Effector memory CD8-positive, alpha-beta T cell (primary cell): Measurements from ENCODE around the gene ARSG.
A peak's percentile ranks its signal among the peaks of the same experiment; 100 is the strongest.

ENCODE experiments used
- ATAC-seq: fragments of 150-1000 bp; cut with Tn5 transposase; replicated peaks from 2 replicates; pipeline ENCODE4 v1.10.0; 2021; ENCODE audit warnings: mild to moderate bottlenecking, moderate library complexity
- DNase-seq, 3 experiments: peaks; one replicate each; pipeline ENCODE4 v3.0.0; 2021
- H3K27ac Mint-ChIP-seq, 2 donors: one replicate each; pipeline ENCODE4 v1.8.0; 2022; ENCODE audit warnings: mild to moderate bottlenecking in 2 of 2, mixed read lengths in 2 of 2, moderate library complexity in 2 of 2
- H3K27me3 Mint-ChIP-seq, 2 donors: one replicate each; pipeline ENCODE4 v1.8.0; 2022; ENCODE audit warnings: mixed read lengths in 2 of 2
- H3K36me3 Mint-ChIP-seq: one replicate; pipeline ENCODE4 v1.8.0; 2022; ENCODE audit warnings: mild to moderate bottlenecking, moderate library complexity, mixed read lengths; ENCODE audit not compliant: insufficient read depth
- H3K4me1 Mint-ChIP-seq, 2 donors: one replicate each; pipeline ENCODE4 v1.8.0; 2022; ENCODE audit warnings: low read depth in 2 of 2, mixed read lengths in 2 of 2
- H3K4me3 Mint-ChIP-seq, 2 donors: one replicate each; pipeline ENCODE4 v1.8.0; 2022; ENCODE audit warnings: mild to moderate bottlenecking in 2 of 2, mixed read lengths in 2 of 2, moderate library complexity in 2 of 2
- H3K9me3 Mint-ChIP-seq, 2 donors: one replicate each; pipeline ENCODE4 v1.8.0; 2022; ENCODE audit warnings: mixed read lengths in 2 of 2

The ARSG gene

DNA sequence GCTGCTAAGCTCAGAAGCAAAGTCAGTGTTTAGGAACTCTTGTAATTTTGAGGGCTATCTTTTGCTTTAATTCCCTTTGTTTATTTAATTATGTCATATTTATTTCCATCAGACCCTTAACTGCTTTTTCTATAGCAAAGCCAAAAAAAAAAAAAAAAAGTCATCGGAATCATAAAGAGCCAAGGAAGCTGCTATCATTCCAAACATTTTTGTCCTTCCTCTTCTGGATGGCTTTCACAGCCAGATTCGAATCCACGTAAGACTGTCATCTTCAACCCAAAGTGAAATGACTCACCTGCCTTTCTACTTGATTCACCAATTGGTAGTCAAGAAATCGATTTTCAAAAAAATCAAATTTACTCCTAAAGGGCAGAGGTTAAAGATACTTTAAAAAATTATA lies 127.6 kb downstream of the ARSG start:
- DNase-seq (no peak), ATAC-seq (no peak)
- H3K27ac Mint-ChIP-seq, result no peak overlapping the region
- no peak overlapping the region for H3K4me3 Mint-ChIP-seq
- peaks cover 15 to 18% of the 10 kb centered on the region in 2 donors for H3K4me1 Mint-ChIP-seq
- H3K9me3 Mint-ChIP-seq, result no peaks in the 10 kb centered on the region
- peaks cover 14% of the 10 kb centered on the region for H3K36me3 Mint-ChIP-seq
- no peaks in the 10 kb centered on the region for H3K27me3 Mint-ChIP-seq

DNA sequence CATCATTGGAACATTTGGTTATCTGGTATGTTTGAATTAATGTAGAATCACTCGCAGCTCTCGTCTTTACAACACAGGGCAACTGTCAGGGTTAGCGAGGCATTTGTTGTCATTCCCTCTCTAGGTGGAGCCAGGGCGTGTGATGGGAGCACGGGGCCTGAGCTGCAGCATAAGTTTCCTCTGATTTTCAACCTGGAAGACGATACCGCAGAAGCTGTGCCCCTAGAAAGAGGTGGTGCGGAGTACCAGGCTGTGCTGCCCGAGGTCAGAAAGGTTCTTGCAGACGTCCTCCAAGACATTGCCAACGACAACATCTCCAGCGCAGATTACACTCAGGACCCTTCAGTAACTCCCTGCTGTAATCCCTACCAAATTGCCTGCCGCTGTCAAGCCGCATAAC lies 128.8 kb downstream of the ARSG start:
- Mint-ChIP-seq H3K4me3 (no peak overlapping the region), H3K9me3 (no peaks in the 10 kb centered on the region)

DNA sequence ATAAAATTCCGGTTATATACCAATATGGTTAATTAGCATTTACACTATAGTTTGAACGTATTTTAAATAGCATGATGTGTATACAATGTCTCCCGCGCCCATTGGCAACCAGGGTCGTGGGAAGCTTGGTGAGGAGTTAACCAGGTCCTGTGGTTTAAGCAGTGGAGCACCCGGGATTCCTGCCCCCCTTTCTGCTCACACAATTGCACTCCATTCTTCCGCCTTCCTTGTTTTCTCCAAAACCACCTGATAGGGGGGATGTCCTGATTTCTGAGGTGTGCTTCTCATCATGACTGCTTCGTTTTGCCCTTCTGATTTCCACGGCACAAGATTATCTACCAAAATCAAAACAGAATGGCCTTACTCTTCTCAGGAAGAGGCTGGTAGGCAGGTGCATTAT lies 130.2 kb downstream of the ARSG start:
- no peak overlapping the region for H3K4me3 Mint-ChIP-seq
- no peak overlapping the region for H3K27ac Mint-ChIP-seq
- H3K27me3 Mint-ChIP-seq, result no peaks in the 10 kb centered on the region
- DNase-seq (no peak), ATAC-seq (no peak)
- H3K9me3 Mint-ChIP-seq, result no peaks in the 10 kb centered on the region
- peaks cover 16% of the 10 kb centered on the region for H3K36me3 Mint-ChIP-seq
- H3K4me1 Mint-ChIP-seq, result peaks cover 0 to 2% of the 10 kb centered on the region in 2 donors

More for the DNA sequence above, 128.8 kb downstream of the ARSG start:
- ATAC-seq (no peak), DNase-seq (no peak)
- Mint-ChIP-seq H3K27ac (peak overlapping the region in 1 of 2 donors; percentile 46), H3K36me3 (peaks cover 12% of the 10 kb centered on the region), H3K4me1 (peaks cover 4 to 6% of the 10 kb centered on the region in 2 donors), H3K27me3 (no peaks in the 10 kb centered on the region)

DNA sequence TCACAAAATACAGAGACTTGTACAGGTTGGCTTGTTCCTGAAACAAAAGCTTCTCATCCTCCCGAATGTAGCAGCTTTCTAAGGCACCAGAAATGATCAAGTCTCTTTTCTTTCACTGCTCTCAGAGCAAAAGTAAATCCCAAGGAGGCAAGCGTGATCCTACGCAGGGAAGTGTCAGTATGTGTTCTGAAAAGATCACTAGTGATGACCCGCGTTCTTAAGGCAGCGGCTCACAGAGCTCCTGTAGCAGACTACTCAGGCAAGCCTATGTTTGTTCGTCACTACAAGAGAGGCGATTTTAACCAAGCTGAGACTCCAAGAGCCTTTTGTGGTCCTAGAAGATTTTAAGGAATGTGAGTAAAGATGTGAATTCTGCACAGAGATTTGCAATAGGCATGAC lies 131.5 kb downstream of the ARSG start:
- Mint-ChIP-seq H3K4me3 (no peak overlapping the region), H3K36me3 (peaks cover 22% of the 10 kb centered on the region), H3K27me3 (no peaks in the 10 kb centered on the region), H3K4me1 (peaks cover 0 to 2% of the 10 kb centered on the region in 2 donors), H3K27ac (peak overlapping the region; percentile 13 to 23), H3K9me3 (no peaks in the 10 kb centered on the region)
- DNase-seq, result no peak
- ATAC-seq, result no peak

DNA sequence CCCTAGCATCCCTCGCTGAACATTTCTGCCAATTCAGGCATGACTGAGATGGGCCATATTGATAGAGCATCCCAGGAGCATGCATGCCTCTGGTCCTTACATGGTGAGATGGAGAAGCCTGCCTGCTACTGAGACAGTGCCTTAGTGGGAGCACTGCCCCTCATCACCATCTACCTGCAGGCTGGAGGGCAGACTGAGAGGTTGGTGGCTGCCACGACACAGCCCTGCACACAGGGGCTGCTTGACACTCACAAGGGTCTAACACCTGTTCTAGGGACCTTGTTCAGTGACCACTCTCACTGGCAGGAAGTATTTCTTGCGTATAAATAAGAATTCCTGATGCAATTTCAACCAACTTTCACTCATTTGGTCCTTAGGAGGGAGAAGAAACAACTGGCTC lies 132.0 kb downstream of the ARSG start:
- peak overlapping the region in 1 of 2 donors; percentile 13 for H3K27ac Mint-ChIP-seq
- no peak overlapping the region for H3K4me3 Mint-ChIP-seq
- H3K4me1 Mint-ChIP-seq, result peaks cover 0 to 2% of the 10 kb centered on the region in 2 donors

DNA sequence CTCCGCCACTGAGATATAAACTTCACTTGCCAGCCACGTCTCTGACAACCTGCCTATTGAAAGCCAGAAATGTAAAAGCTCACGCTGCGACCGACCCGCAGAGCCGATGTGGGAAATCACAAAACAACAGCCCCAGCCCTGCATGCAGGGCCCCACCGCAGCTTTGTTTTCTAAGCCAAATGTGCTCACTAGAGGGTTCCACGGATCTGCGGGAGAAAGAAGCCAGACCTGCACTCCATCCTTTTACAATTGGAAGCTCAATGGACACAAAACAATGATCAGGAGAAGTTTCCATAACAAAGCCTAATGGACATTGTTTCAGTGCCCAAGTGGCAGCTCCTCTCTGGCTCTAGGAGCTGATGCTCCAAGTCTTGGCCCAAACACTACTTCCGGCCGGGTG lies 132.9 kb downstream of the ARSG start:
- no peak overlapping the region for H3K4me3 Mint-ChIP-seq
- DNase-seq, result no peak
- H3K27me3 Mint-ChIP-seq, result no peaks in the 10 kb centered on the region
- H3K4me1 Mint-ChIP-seq, result peaks cover 0 to 2% of the 10 kb centered on the region in 2 donors
- H3K27ac Mint-ChIP-seq, result peak overlapping the region in 1 of 2 donors; percentile 44
- peaks cover 31% of the 10 kb centered on the region for H3K36me3 Mint-ChIP-seq
- ATAC-seq, result no peak
- H3K9me3 Mint-ChIP-seq, result no peaks in the 10 kb centered on the region

More for the DNA sequence above, 132.0 kb downstream of the ARSG start:
- Mint-ChIP-seq H3K27me3 (no peaks in the 10 kb centered on the region), H3K36me3 (peaks cover 27% of the 10 kb centered on the region), H3K9me3 (no peaks in the 10 kb centered on the region)
- ATAC-seq (no peak), DNase-seq (no peak)

DNA sequence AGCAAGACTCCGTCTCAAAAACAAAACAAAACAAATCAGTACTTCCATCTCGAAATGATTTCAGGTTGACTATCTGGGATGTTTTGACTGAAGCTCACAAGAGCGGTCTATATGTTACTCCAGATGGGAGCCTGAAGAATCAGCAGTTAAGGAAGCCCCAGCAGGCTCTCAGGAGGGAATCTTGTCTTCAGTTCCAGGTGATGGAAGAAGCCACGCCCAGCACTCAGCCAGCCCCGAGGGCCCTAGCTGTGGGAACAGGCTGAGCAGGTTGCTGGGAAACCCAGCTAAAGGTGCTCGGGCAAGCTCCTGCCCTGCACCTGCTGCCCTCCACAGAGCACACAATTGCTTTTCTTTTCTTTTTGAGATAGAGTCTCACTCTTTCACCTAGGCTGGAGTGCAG lies 133.6 kb downstream of the ARSG start:
- no peak for DNase-seq
- peaks cover 0 to 2% of the 10 kb centered on the region in 2 donors for H3K4me1 Mint-ChIP-seq
- peaks cover 32% of the 10 kb centered on the region for H3K36me3 Mint-ChIP-seq
- no peaks in the 10 kb centered on the region for H3K27me3 Mint-ChIP-seq
- no peak overlapping the region for H3K4me3 Mint-ChIP-seq
- no peaks in the 10 kb centered on the region for H3K9me3 Mint-ChIP-seq
- H3K27ac Mint-ChIP-seq, result no peak overlapping the region
- no peak for ATAC-seq

DNA sequence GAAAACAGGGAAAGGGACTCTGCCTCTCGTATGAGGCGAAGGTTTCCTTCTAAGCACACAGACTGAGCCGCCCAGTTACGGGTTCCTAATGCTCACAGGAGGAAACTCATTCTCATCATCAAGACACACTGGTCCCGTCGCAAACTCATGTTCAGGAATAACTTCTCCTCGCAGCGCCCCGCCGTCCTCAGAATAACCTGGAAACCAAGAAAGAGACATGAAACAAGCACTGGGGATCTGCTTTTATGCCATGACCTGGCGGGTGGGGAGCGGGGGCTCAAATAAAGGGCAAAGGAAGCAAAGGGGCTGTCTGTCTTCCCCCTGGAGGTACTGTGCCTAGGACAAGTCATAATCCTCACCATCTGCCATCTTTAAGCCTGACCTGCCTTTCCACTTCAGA lies 134.7 kb downstream of the ARSG start:
- H3K27ac Mint-ChIP-seq, result peak overlapping the region in 1 of 2 donors; percentile 15
- H3K9me3 Mint-ChIP-seq, result no peaks in the 10 kb centered on the region
- no peaks in the 10 kb centered on the region for H3K27me3 Mint-ChIP-seq
- DNase-seq (no peak), ATAC-seq (no peak)
- H3K4me3 Mint-ChIP-seq, result no peak overlapping the region
- peaks cover 23% of the 10 kb centered on the region for H3K36me3 Mint-ChIP-seq
- peaks cover 0 to 2% of the 10 kb centered on the region in 2 donors for H3K4me1 Mint-ChIP-seq

DNA sequence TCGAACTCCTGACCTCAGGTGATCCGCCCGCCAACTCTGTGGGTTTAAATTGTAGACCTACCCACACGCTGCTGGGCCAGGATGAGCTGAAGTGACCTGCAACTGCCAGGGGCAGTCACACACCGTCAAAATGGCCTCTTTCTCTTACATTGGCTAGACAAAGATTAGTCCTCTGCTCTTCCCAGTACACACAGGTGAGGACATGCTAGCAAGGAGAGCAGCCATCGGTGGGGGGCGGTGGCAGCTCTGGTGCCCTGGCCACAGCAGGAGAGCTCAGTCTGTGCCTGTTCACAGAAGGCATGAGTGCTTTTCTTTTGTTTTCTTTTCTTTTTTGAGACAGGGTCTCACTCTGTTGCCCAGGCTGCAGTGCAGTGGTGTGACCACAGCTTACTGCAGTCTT lies 136.3 kb downstream of the ARSG start:
- H3K9me3 Mint-ChIP-seq, result no peaks in the 10 kb centered on the region
- ATAC-seq (no peak), DNase-seq (no peak)
- H3K4me1 Mint-ChIP-seq, result peaks cover 7 to 11% of the 10 kb centered on the region in 2 donors
- peak overlapping the region in 1 of 2 donors; percentile 77 for H3K27ac Mint-ChIP-seq
- peaks cover 29% of the 10 kb centered on the region for H3K36me3 Mint-ChIP-seq
- no peak overlapping the region for H3K4me3 Mint-ChIP-seq
- H3K27me3 Mint-ChIP-seq, result no peaks in the 10 kb centered on the region

DNA sequence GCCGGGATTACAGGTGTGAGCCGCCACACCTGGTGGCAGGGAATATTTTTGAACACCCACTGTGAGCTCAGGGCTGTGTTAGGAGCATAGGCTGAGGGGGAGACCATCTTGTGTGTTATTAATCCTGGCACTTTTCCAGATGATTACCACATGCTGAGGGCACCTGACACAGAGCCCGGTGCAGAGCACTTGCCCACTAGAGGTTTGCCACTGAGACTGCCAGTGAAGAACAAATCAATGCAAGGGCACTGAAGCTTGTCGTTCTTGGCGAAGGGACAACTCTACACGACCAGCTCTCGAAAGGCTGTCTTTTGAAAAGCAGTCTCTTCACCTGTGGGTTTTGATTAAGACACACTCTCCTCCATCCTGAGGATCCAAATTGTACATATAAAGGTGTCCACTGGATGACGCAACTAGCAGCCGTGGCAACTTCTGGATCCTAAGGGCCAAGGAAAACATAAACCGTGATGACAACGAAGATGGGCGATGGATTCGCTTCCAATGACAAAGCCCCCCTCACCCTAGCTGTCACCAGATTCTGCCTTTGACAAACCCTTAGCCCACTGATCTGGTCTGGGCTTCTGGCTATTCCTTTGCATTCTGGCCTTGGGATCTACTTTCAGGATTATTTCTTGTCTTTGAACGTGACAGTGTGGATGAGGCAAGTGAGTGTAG lies 137.3 kb downstream of the ARSG start:
- Mint-ChIP-seq H3K4me1 (peaks cover 7 to 16% of the 10 kb centered on the region in 2 donors), H3K9me3 (no peaks in the 10 kb centered on the region), H3K27ac (no peak overlapping the region), H3K27me3 (no peaks in the 10 kb centered on the region), H3K4me3 (no peak overlapping the region), H3K36me3 (peaks cover 32% of the 10 kb centered on the region)
- DNase-seq (no peak), ATAC-seq (no peak)

DNA sequence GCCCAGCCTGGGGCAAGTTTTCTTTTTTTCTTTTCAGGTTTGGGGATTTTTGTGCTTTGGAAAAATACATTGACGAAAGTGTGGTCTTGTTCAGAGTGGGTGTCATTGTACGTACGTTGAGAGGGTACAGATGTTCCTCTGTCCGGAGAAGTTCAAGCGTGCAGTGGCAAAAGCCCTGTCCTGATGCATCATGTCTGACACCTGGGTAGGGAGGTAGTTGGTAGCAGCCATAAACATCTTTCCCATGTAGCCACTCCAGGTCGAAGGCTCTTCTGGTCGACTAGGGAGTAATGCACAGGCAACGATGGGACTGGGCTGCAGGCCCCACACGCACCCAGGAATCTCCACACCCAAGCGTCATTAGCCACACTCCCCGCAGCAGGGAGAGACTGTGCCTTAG lies 138.6 kb downstream of the ARSG start:
- Mint-ChIP-seq H3K4me3 (no peak overlapping the region), H3K9me3 (no peaks in the 10 kb centered on the region), H3K36me3 (peaks cover 34% of the 10 kb centered on the region), H3K4me1 (peaks cover 5 to 16% of the 10 kb centered on the region in 2 donors), H3K27ac (no peak overlapping the region), H3K27me3 (no peaks in the 10 kb centered on the region)
- DNase-seq, result no peak
- ATAC-seq, result no peak

DNA sequence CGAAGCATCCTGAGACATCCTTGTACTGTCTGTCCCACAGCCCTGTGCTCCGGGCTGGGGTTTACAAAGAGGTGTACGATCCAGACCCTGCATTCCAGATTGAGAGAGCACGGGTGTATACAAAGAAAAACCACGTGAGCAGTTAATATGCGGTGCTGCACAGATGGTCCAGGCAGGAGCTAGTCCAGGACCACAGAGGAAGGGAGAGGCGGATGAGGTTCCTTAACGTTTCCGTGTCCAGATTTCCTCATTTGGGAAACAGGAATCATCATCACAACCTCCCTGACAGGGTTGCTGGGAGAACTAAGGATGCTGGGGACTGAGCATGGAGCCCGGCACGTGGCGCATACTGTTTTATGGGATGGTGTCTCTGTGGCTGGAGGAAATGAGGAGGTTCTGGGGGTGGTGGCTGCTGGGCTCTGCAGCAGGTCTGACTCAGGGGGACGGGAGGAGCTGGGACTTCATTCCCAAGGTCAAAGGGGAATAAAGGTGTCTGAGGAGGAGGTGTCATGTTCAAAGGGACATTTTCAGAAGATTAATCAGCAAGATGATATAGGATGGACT lies 139.8 kb downstream of the ARSG start:
- no peak overlapping the region for H3K27ac Mint-ChIP-seq
- H3K27me3 Mint-ChIP-seq, result no peaks in the 10 kb centered on the region
- no peak for ATAC-seq
- H3K4me3 Mint-ChIP-seq, result no peak overlapping the region
- no peak for DNase-seq
- H3K36me3 Mint-ChIP-seq, result peaks cover 36% of the 10 kb centered on the region
- peaks cover 11 to 22% of the 10 kb centered on the region in 2 donors for H3K4me1 Mint-ChIP-seq
- H3K9me3 Mint-ChIP-seq, result no peaks in the 10 kb centered on the region

DNA sequence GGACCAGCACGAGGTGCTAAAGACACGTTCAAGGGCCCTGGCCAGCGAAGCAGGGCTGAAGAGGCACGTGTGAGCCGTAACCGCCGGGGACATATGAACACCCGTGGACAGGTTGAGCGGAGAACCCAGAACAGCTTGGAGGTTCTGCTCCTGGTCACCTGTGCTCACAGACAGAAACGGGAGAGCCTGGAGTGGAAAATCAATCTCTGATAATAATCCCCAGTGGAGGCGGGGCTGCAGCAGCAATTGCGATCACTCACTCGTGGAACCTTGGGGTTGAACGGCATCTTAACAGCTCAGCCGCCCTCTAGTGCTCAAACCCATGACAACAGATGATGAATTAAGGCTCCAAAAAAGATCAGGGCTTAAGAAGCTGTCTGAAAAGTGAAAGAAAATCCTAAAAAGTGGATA lies 140.4 kb downstream of the ARSG start:
- peak; percentile 33 to 45 (median 35) for DNase-seq
- Mint-ChIP-seq H3K27ac (peak overlapping the region in 1 of 2 donors; percentile 18), H3K36me3 (peaks cover 33% of the 10 kb centered on the region), H3K4me3 (no peak overlapping the region), H3K9me3 (no peaks in the 10 kb centered on the region), H3K4me1 (peaks cover 16 to 27% of the 10 kb centered on the region in 2 donors), H3K27me3 (no peaks in the 10 kb centered on the region)
- peak; percentile 47 for ATAC-seq
